ENCODE measurements around the gene SDF4. TPM values are rescaled to one million over a fixed set of nuclear protein-coding genes. Genes with fewer than 3 reads are reported as not detected.
A peak's percentile ranks its signal among the peaks of the same experiment; 100 is the strongest.
"Not testable (repeated sequence)": the region's sequence is repeated elsewhere in the genome, so short reads cannot be mapped to it uniquely, and the experiment has no call there.

The SDF4 gene
- total RNA-seq, 1 experiment from 2014 or later: 154 TPM

- H3K36me3 ChIP-seq: peaks cover 85% of the 10 kb centered on the region
- no peak overlapping the region for H3K4me3 ChIP-seq
- no peaks in the 10 kb centered on the region for H3K27me3 ChIP-seq (replicated peaks)
- no peak for DNase-seq (ENCODE audit: low read depth in 1 of 2, low spot score in 2 of 2)
- H3K27ac ChIP-seq: peak overlapping the region; percentile 32; the same call in 1 of the 2 replicates
- no peaks in the 10 kb centered on the region for H3K9me3 ChIP-seq (replicated peaks)
- H3K4me1 ChIP-seq (replicated peaks): peaks cover 52% of the 10 kb centered on the region
Observed at GRCh38 chr1:1253972-1254666, 22.3 kb upstream of the SDF4 start.

- Histone ChIP-seq H3K27me3 (replicated peaks) (no peaks in the 10 kb centered on the region), H3K27ac (no peak overlapping the region), H3K4me1 (replicated peaks) (peaks cover 44% of the 10 kb centered on the region), H3K36me3 (peaks cover 77% of the 10 kb centered on the region), H3K4me3 (no peak overlapping the region), H3K9me3 (replicated peaks) (no peaks in the 10 kb centered on the region)
- no peak for DNase-seq (ENCODE audit: low read depth in 1 of 2, low spot score in 2 of 2)
Observed at GRCh38 chr1:1253314-1253713, 21.5 kb upstream of the SDF4 start.

- no peak overlapping the region for H3K27ac ChIP-seq
- peaks cover 55% of the 10 kb centered on the region for H3K36me3 ChIP-seq
- no peak overlapping the region for H3K4me3 ChIP-seq
- no peaks in the 10 kb centered on the region for H3K9me3 ChIP-seq (replicated peaks)
- H3K4me1 ChIP-seq (replicated peaks): peaks cover 24% of the 10 kb centered on the region
- no peaks in the 10 kb centered on the region for H3K27me3 ChIP-seq (replicated peaks)
- DNase-seq (ENCODE audit: low read depth in 1 of 2, low spot score in 2 of 2): no peak
Observed at GRCh38 chr1:1250786-1251284, 19.0 kb upstream of the SDF4 start.

- not testable (repeated sequence) for H3K27me3 ChIP-seq (replicated peaks); H3K27ac ChIP-seq; H3K9me3 ChIP-seq (replicated peaks); H3K4me3 ChIP-seq; DNase-seq (ENCODE audit: low read depth in 1 of 2, low spot score in 2 of 2); H3K4me1 ChIP-seq (replicated peaks)
- peaks cover 30% of the 10 kb centered on the region for H3K36me3 ChIP-seq
Observed at GRCh38 chr1:1248009-1248913, 16.5 kb upstream of the SDF4 start.

GRCh38 chr1:1247341-1247913 is 15.6 kb upstream of the SDF4 start:
- no peak for DNase-seq (ENCODE audit: low read depth in 1 of 2, low spot score in 2 of 2)
- Histone ChIP-seq H3K4me1 (replicated peaks) (no peaks in the 10 kb centered on the region), H3K27me3 (replicated peaks) (no peaks in the 10 kb centered on the region), H3K9me3 (replicated peaks) (no peaks in the 10 kb centered on the region), H3K4me3 (no peak overlapping the region), H3K36me3 (peaks cover 22% of the 10 kb centered on the region), H3K27ac (no peak overlapping the region)

- H3K27me3 ChIP-seq (replicated peaks): no peaks in the 10 kb centered on the region
- H3K4me3 ChIP-seq: no peak within 1 kb of the TSS
- no peak for DNase-seq (ENCODE audit: low read depth in 1 of 2, low spot score in 2 of 2)
- peaks cover 15% of the 10 kb centered on the region for H3K36me3 ChIP-seq
- H3K9me3 ChIP-seq (replicated peaks): no peaks in the 10 kb centered on the region
- H3K27ac ChIP-seq: no peak within 1 kb of the TSS
- H3K4me1 ChIP-seq (replicated peaks): no peaks in the 10 kb centered on the region
Observed at GRCh38 chr1:1246577-1247340, 15.0 kb upstream of the SDF4 start, which contains the start of gene C1QTNF12. TSS of gene C1QTNF12 (minus strand) at chr1:1246722. CDS start at chr1:1246690, 32 bp downstream.

- no peak overlapping the region for H3K27ac ChIP-seq
- H3K36me3 ChIP-seq: peaks cover 8% of the 10 kb centered on the region
- no peaks in the 10 kb centered on the region for H3K9me3 ChIP-seq (replicated peaks)
- H3K4me1 ChIP-seq (replicated peaks): no peaks in the 10 kb centered on the region
- DNase-seq (ENCODE audit: low read depth in 1 of 2, low spot score in 2 of 2): no peak
- no peaks in the 10 kb centered on the region for H3K27me3 ChIP-seq (replicated peaks)
- H3K4me3 ChIP-seq: no peak overlapping the region
Observed at GRCh38 chr1:1245817-1246576, 14.2 kb upstream of the SDF4 start.

GRCh38 chr1:1245178-1245816 is 13.5 kb upstream of the SDF4 start:
- Histone ChIP-seq H3K9me3 (replicated peaks) (no peaks in the 10 kb centered on the region), H3K36me3 (peaks cover under 1% of the 10 kb centered on the region; the same call in 1 of the 2 replicates), H3K4me3 (no peak overlapping the region), H3K27ac (no peak overlapping the region), H3K4me1 (replicated peaks) (no peaks in the 10 kb centered on the region), H3K27me3 (replicated peaks) (no peaks in the 10 kb centered on the region)
- no peak for DNase-seq (ENCODE audit: low read depth in 1 of 2, low spot score in 2 of 2)

- Histone ChIP-seq H3K4me3 (no peak overlapping the region), H3K4me1 (replicated peaks) (no peaks in the 10 kb centered on the region), H3K27ac (no peak overlapping the region), H3K27me3 (replicated peaks) (no peaks in the 10 kb centered on the region), H3K9me3 (replicated peaks) (no peaks in the 10 kb centered on the region), H3K36me3 (no peaks in the 10 kb centered on the region)
- no peak for DNase-seq (ENCODE audit: low read depth in 1 of 2, low spot score in 2 of 2)
Observed at GRCh38 chr1:1244192-1244811, 12.5 kb upstream of the SDF4 start.

GRCh38 chr1:1243807-1244191 is 12.0 kb upstream of the SDF4 start:
- Histone ChIP-seq H3K4me3 (no peak overlapping the region), H3K36me3 (no peaks in the 10 kb centered on the region), H3K9me3 (replicated peaks) (no peaks in the 10 kb centered on the region), H3K27me3 (replicated peaks) (no peaks in the 10 kb centered on the region), H3K27ac (no peak overlapping the region), H3K4me1 (replicated peaks) (no peaks in the 10 kb centered on the region)
- DNase-seq (ENCODE audit: low read depth in 1 of 2, low spot score in 2 of 2): no peak

GRCh38 chr1:1243266-1243660 is 11.5 kb upstream of the SDF4 start:
- no peaks in the 10 kb centered on the region for H3K36me3 ChIP-seq
- H3K27me3 ChIP-seq (replicated peaks): no peaks in the 10 kb centered on the region
- H3K27ac ChIP-seq: no peak overlapping the region
- no peak for DNase-seq (ENCODE audit: low read depth in 1 of 2, low spot score in 2 of 2)
- H3K9me3 ChIP-seq (replicated peaks): no peaks in the 10 kb centered on the region
- H3K4me1 ChIP-seq (replicated peaks): no peaks in the 10 kb centered on the region
- no peak overlapping the region for H3K4me3 ChIP-seq

Data from SJSA1 (cell line).